Fibroblast of villous mesenchyme (primary cell): Measurements from ENCODE around the gene CSNK1E. TPM values are rescaled to one million over a fixed set of nuclear protein-coding genes. Genes with fewer than 3 reads are reported as not detected.

ENCODE experiments used
- DNase-seq: peaks from one replicate; pipeline ENCODE4 v3.0.0-alpha.2; 2010; ENCODE audit warnings: low read depth
- H3K4me3 ChIP-seq: 2 replicates; pipeline ENCODE4 v1.5.1; 2011; ENCODE audit warnings: low read depth, mild to moderate bottlenecking, low read length
- CTCF ChIP-seq: IDR thresholded peaks from 2 replicates; pipeline ENCODE4 v1.5.1; 2012; ENCODE audit warnings: low read depth, mild to moderate bottlenecking, low read length; ENCODE audit not compliant: insufficient read depth
- total RNA-seq: library from RNA; depleted of rRNA; stranded (reverse); fragments of >200 nt; gene quantifications from 2 replicates; pipeline ENCODE4 v1.2.3, GENCODE V29; 2012

Gene CSNK1E
- total RNA-seq, 1 donor: 145 TPM

GRCh38 chr22:38309614-38310517 is 7.4 kb downstream of the CSNK1E start:
- TF ChIP-seq CTCF: no peak
- no peak overlapping the region for H3K4me3 ChIP-seq
- peak; percentile 64 for DNase-seq

GRCh38 chr22:38308791-38309498 is 8.3 kb downstream of the CSNK1E start:
- no peak for TF ChIP-seq CTCF
- no peak for DNase-seq

GRCh38 chr22:38305471-38306448 is 11.5 kb downstream of the CSNK1E start:
- DNase-seq: peak; percentile 62
- TF ChIP-seq CTCF: peak; percentile 7
- no peak overlapping the region for H3K4me3 ChIP-seq

More at GRCh38 chr22:38308791-38309498, 8.3 kb downstream of the CSNK1E start:
- H3K4me3 ChIP-seq: no peak overlapping the region

- DNase-seq: no peak
- peak; percentile 37 for TF ChIP-seq CTCF
- H3K4me3 ChIP-seq: no peak overlapping the region
Observed at GRCh38 chr22:38304526-38304925, 12.7 kb downstream of the CSNK1E start.

- no peak overlapping the region for H3K4me3 ChIP-seq
- no peak for TF ChIP-seq CTCF
- DNase-seq: peak; percentile 44
Observed at GRCh38 chr22:38303974-38304373, 13.3 kb downstream of the CSNK1E start.

- TF ChIP-seq CTCF: no peak
Observed at GRCh38 chr22:38302906-38303305, 14.3 kb downstream of the CSNK1E start.

More at GRCh38 chr22:38302906-38303305, 14.3 kb downstream of the CSNK1E start:
- DNase-seq: no peak
- H3K4me3 ChIP-seq: no peak overlapping the region
